HepG2 (cell line): ENCODE data around the gene PKN2. TPM values are rescaled to one million over a fixed set of nuclear protein-coding genes. Genes with fewer than 3 reads are reported as not detected.

Source experiments
- ATF1 ChIP-seq: IDR thresholded peaks from 2 replicates; pipeline ENCODE4 v1.6.1; 2016; ENCODE audit warnings: mild to moderate bottlenecking, control low read depth
- BRD4 ChIP-seq: sonication (generic); formaldehyde crosslinking; IDR thresholded peaks from 2 replicates; pipeline ENCODE4 v1.4.0; 2020; ENCODE audit warnings: missing genetic modification reagents
- FOSL1 ChIP-seq: sonication (generic); formaldehyde crosslinking; IDR thresholded peaks from 2 replicates; pipeline ENCODE4 v1.9.0; 2021; ENCODE audit warnings: missing genetic modification reagents, borderline replicate concordance
- FOXO4 ChIP-seq: sonication (generic); formaldehyde crosslinking; conservative IDR thresholded peaks from 2 replicates; pipeline ENCODE4 v1.8.1; 2023; ENCODE audit warnings: missing genetic modification reagents
- KDM5A ChIP-seq: fragments of 200-600 bp; sonication (generic); IDR thresholded peaks from 2 replicates; pipeline ENCODE4 v1.7.0; 2018; ENCODE audit warnings: antibody characterized with exemption, mild to moderate bottlenecking, low read length, borderline replicate concordance
- MEF2D ChIP-seq: sonication (generic); formaldehyde crosslinking; IDR thresholded peaks from 2 replicates; pipeline ENCODE4 v1.5.1; 2020; ENCODE audit warnings: mild to moderate bottlenecking, missing genetic modification reagents
- MLLT10 ChIP-seq: sonication (generic); formaldehyde crosslinking; IDR thresholded peaks from 2 replicates; pipeline ENCODE4 v1.4.0; 2020; ENCODE audit warnings: missing genetic modification reagents
- NCOA5 ChIP-seq: sonication (generic); formaldehyde crosslinking; IDR thresholded peaks from 2 replicates; pipeline ENCODE4 v1.4.0; 2020; ENCODE audit warnings: missing genetic modification reagents
- SNAI1 ChIP-seq: sonication (generic); formaldehyde crosslinking; IDR thresholded peaks from 2 replicates; pipeline ENCODE4 v1.5.0; 2020; ENCODE audit warnings: mild to moderate bottlenecking, missing genetic modification reagents, borderline replicate concordance
- THAP11 ChIP-seq: IDR thresholded peaks from 2 replicates; pipeline ENCODE4 v1.6.1; 2016; ENCODE audit warnings: missing biosample characterization, missing genetic modification reagents
- TRIM24 ChIP-seq: sonication (generic); formaldehyde crosslinking; IDR thresholded peaks from 2 replicates; pipeline ENCODE4 v1.8.0; 2022; ENCODE audit warnings: mild to moderate bottlenecking, missing genetic modification reagents
- ZBTB46 ChIP-seq: sonication (generic); formaldehyde crosslinking; IDR thresholded peaks from 2 replicates; pipeline ENCODE4 v1.4.0; 2020; ENCODE audit warnings: mild to moderate bottlenecking, missing genetic modification reagents, borderline replicate concordance
- ZEB1 ChIP-seq: IDR thresholded peaks from 2 replicates; pipeline ENCODE4 v1.6.1; 2012; ENCODE audit warnings: mild to moderate bottlenecking, low read depth, inconsistent platforms; ENCODE audit not compliant: insufficient replicate concordance
- ZFP90 ChIP-seq: sonication (generic); formaldehyde crosslinking; IDR thresholded peaks from 2 replicates; pipeline ENCODE4 v1.8.0; 2022; ENCODE audit warnings: missing genetic modification reagents, mild to moderate bottlenecking, inconsistent platforms, borderline replicate concordance
- ZNF879 ChIP-seq: sonication (generic); formaldehyde crosslinking; IDR thresholded peaks from 2 replicates; pipeline ENCODE4 v1.8.1; 2023; ENCODE audit warnings: missing genetic modification reagents
- ZNF883 ChIP-seq: sonication (generic); formaldehyde crosslinking; IDR thresholded peaks from 2 replicates; pipeline ENCODE4 v1.5.1; 2020; ENCODE audit warnings: mild to moderate bottlenecking, missing genetic modification reagents; ENCODE audit errors: not compliant biosample characterization
- ZNF891 ChIP-seq: sonication (generic); formaldehyde crosslinking; IDR thresholded peaks from 2 replicates; pipeline ENCODE4 v1.5.0; 2020; ENCODE audit warnings: mild to moderate bottlenecking, missing genetic modification reagents
- ZSCAN25 ChIP-seq: sonication (generic); formaldehyde crosslinking; IDR thresholded peaks from 2 replicates; pipeline ENCODE4 v1.8.0; 2022; ENCODE audit warnings: mild to moderate bottlenecking, missing genetic modification reagents
- polyA plus RNA-seq, 8 experiments: library from polyadenylated mRNA; depleted of rRNA in 3 of 8; stranded (reverse) in 7 of 8; unstranded in 1 of 8; fragments of >200 nt; fragmentation: Illumina TruSeq in 4 of 8; extraction: Trizol in 4 of 8; gene quantifications; 2 replicates each; pipeline versions ENCODE4 v1.2.1 to v1.2.3, GENCODE V29; 2011 to 2016; ENCODE audit warnings: low read depth in 4 of 8, missing spikeins in 1 of 8, mixed read lengths in 1 of 8; ENCODE audit not compliant: insufficient read depth in 1 of 8
- total RNA-seq, 5 experiments: library from RNA; depleted of rRNA; stranded (reverse); fragments of >200 nt; fragmentation: Illumina TruSeq; extraction: Trizol; gene quantifications; 2 replicates each; pipeline ENCODE4 v1.2.3, GENCODE V29; 2016; ENCODE audit warnings: low read depth in 1 of 5
- TF ChIP-seq, protein P1 (sequence below): sonication (generic); formaldehyde crosslinking; conservative IDR thresholded peaks from 2 replicates; pipeline ENCODE4 v1.8.0; 2022; ENCODE audit warnings: mild to moderate bottlenecking, moderate library complexity, missing genetic modification reagents
- TF ChIP-seq, protein P2 (sequence below): IDR thresholded peaks from 2 replicates; pipeline ENCODE4 v1.6.1; 2012; ENCODE audit warnings: inconsistent platforms
- TF ChIP-seq, protein P3 (sequence below): IDR thresholded peaks from 2 replicates; pipeline ENCODE4 v1.6.1; 2016; ENCODE audit warnings: low read depth
- TF ChIP-seq, protein P4 (sequence below): sonication (generic); formaldehyde crosslinking; conservative IDR thresholded peaks from 2 replicates; pipeline ENCODE4 v1.8.0; 2022; ENCODE audit warnings: low read depth, missing genetic modification reagents

Gene PKN2
- total and polyA plus RNA-seq, 2 of the 13 experiments (the other 11 are each of a cell fraction or from before 2014, with no cell fraction given), result 17.0 to 29.4 TPM

- no peak for TF ChIP-seq ZSCAN25
- no peak for TF ChIP-seq FOXO4 (CRISPR knock-in tag)
- no peak for TF ChIP-seq BRD4 (CRISPR knock-in tag)
- no peak for TF ChIP-seq ATF1 (CRISPR knock-in tag)
- no peak for TF ChIP-seq MEF2D (CRISPR knock-in tag)
- TF ChIP-seq KDM5A, result peak; percentile 60
- TF ChIP-seq FOSL1 (CRISPR knock-in tag), result no peak
- TF ChIP-seq, protein P1, sequence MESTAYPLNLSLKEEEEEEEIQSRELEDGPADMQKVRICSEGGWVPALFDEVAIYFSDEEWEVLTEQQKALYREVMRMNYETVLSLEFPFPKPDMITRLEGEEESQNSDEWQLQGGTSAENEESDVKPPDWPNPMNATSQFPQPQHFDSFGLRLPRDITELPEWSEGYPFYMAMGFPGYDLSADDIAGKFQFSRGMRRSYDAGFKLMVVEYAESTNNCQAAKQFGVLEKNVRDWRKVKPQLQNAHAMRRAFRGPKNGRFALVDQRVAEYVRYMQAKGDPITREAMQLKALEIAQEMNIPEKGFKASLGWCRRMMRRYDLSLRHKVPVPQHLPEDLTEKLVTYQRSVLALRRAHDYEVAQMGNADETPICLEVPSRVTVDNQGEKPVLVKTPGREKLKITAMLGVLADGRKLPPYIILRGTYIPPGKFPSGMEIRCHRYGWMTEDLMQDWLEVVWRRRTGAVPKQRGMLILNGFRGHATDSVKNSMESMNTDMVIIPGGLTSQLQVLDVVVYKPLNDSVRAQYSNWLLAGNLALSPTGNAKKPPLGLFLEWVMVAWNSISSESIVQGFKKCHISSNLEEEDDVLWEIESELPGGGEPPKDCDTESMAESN (CRISPR knock-in tag), result 0 out of 2 replicates have a peak, but pooled peaks have one; percentile 21
- TF ChIP-seq ZEB1, result no peak
- no peak; the same call in 1 of the 2 replicates for TF ChIP-seq ZFP90 (CRISPR knock-in tag)
- TF ChIP-seq, protein P2, sequence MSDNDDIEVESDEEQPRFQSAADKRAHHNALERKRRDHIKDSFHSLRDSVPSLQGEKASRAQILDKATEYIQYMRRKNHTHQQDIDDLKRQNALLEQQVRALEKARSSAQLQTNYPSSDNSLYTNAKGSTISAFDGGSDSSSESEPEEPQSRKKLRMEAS, result 0 out of 2 replicates have a peak, but pooled peaks have one; percentile 25
- no peak for TF ChIP-seq ZBTB46 (CRISPR knock-in tag)
- TF ChIP-seq, protein P3, sequence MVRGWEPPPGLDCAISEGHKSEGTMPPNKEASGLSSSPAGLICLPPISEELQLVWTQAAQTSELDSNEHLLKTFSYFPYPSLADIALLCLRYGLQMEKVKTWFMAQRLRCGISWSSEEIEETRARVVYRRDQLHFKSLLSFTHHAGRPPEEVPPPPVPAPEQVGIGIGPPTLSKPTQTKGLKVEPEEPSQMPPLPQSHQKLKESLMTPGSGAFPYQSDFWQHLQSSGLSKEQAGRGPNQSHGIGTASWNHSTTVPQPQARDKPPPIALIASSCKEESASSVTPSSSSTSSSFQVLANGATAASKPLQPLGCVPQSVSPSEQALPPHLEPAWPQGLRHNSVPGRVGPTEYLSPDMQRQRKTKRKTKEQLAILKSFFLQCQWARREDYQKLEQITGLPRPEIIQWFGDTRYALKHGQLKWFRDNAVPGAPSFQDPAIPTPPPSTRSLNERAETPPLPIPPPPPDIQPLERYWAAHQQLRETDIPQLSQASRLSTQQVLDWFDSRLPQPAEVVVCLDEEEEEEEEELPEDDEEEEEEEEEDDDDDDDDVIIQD (CRISPR knock-in tag), result no peak
- TF ChIP-seq ZNF891, result no peak; the same call in 1 of the 2 replicates
- TF ChIP-seq THAP11 (CRISPR knock-in tag), result no peak
- peak; percentile 56 for TF ChIP-seq ZNF883 (CRISPR knock-in tag)
- TF ChIP-seq, protein P4, sequence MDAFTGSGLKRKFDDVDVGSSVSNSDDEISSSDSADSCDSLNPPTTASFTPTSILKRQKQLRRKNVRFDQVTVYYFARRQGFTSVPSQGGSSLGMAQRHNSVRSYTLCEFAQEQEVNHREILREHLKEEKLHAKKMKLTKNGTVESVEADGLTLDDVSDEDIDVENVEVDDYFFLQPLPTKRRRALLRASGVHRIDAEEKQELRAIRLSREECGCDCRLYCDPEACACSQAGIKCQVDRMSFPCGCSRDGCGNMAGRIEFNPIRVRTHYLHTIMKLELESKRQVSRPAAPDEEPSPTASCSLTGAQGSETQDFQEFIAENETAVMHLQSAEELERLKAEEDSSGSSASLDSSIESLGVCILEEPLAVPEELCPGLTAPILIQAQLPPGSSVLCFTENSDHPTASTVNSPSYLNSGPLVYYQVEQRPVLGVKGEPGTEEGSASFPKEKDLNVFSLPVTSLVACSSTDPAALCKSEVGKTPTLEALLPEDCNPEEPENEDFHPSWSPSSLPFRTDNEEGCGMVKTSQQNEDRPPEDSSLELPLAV (CRISPR knock-in tag), result no peak
- TF ChIP-seq TRIM24 (CRISPR knock-in tag), result no peak
- TF ChIP-seq SNAI1 (CRISPR knock-in tag), result peak; percentile 77; the same call in 1 of the 2 replicates
- no peak for TF ChIP-seq NCOA5 (CRISPR knock-in tag)
- TF ChIP-seq MLLT10, result no peak
- no peak for TF ChIP-seq ZNF879
Observed at GRCh38 chr1:88684482-88685258, 597 bp downstream of the PKN2 start (continued).
